HL-60 (cell line): ENCODE results near the gene VPS26A.

Source experiments
- GABPA ChIP-seq: IDR thresholded peaks from 2 replicates; pipeline ENCODE4 v1.6.1; 2012; ENCODE audit warnings: low read depth
- TF ChIP-seq, protein P1 (sequence below): IDR thresholded peaks from one replicate; pipeline ENCODE4 v1.5.1; 2011; ENCODE audit warnings: low read length, control low read depth, inconsistent platforms; ENCODE audit not compliant: insufficient read depth

DNA sequence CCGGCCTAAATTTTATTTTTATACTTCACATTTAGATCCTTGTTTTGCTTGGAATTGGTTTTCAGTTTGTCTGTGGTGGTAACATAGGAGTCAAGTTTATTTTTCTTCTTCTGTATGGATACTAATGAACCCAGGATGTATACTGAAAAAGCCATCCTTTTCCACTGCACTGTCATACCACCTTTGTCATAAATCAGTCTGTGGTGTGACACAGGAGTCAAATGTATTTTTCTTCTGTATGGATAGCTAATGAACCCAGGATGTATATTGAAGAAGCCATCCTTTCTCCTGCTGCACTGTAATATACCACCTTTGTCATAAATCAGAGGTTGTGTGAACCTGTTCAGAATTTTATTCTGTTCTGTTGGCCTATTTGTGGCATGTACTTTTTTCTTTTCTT, 21.4 kb downstream of the VPS26A start:
- TF ChIP-seq, protein P1, sequence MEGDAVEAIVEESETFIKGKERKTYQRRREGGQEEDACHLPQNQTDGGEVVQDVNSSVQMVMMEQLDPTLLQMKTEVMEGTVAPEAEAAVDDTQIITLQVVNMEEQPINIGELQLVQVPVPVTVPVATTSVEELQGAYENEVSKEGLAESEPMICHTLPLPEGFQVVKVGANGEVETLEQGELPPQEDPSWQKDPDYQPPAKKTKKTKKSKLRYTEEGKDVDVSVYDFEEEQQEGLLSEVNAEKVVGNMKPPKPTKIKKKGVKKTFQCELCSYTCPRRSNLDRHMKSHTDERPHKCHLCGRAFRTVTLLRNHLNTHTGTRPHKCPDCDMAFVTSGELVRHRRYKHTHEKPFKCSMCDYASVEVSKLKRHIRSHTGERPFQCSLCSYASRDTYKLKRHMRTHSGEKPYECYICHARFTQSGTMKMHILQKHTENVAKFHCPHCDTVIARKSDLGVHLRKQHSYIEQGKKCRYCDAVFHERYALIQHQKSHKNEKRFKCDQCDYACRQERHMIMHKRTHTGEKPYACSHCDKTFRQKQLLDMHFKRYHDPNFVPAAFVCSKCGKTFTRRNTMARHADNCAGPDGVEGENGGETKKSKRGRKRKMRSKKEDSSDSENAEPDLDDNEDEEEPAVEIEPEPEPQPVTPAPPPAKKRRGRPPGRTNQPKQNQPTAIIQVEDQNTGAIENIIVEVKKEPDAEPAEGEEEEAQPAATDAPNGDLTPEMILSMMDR: no peak
- no peak for TF ChIP-seq GABPA
